ENCODE data around the gene SYAP1.
A peak's percentile ranks its signal among the peaks of the same experiment; 100 is the strongest.
"Not testable (repeated sequence)": the region's sequence is repeated elsewhere in the genome, so short reads cannot be mapped to it uniquely, and the experiment has no call there.

Gene SYAP1

GRCh38 chrX:16711219-16711811 is 8.1 kb upstream of the SYAP1 start:
- TF ChIP-seq CTCF (conservative IDR thresholded peaks at IDR 0.05; ENCODE audit: low read depth, low read length): no peak
- H3K4me3 ChIP-seq (ENCODE audit: low read length): peak overlapping the region; percentile 71
- no peak for DNase-seq (ENCODE audit: low read depth)

- no peak for DNase-seq (ENCODE audit: low read depth)
- no peak for TF ChIP-seq CTCF (conservative IDR thresholded peaks at IDR 0.05; ENCODE audit: low read depth, low read length)
- peak overlapping the region; percentile 71 for H3K4me3 ChIP-seq (ENCODE audit: low read length)
Measured at GRCh38 chrX:16711893-16712547, 7.4 kb upstream of the SYAP1 start.

GRCh38 chrX:16712548-16713155 is 6.8 kb upstream of the SYAP1 start, which contains the start of gene CTPS2:
TSS of gene CTPS2 (minus strand) at chrX:16712669. CDS start at chrX:16702902, 9,767 bp downstream.
- DNase-seq (ENCODE audit: low read depth): no peak
- peak within 1 kb of the TSS; percentile 71 for H3K4me3 ChIP-seq (ENCODE audit: low read length)
- TF ChIP-seq CTCF (conservative IDR thresholded peaks at IDR 0.05; ENCODE audit: low read depth, low read length): no peak

GRCh38 chrX:16714504-16714903 is 4.9 kb upstream of the SYAP1 start:
- no peak for TF ChIP-seq CTCF (conservative IDR thresholded peaks at IDR 0.05; ENCODE audit: low read depth, low read length)
- no peak for DNase-seq (ENCODE audit: low read depth)
- no peak overlapping the region for H3K4me3 ChIP-seq (ENCODE audit: low read length)

- not testable (repeated sequence) for H3K4me3 ChIP-seq (ENCODE audit: low read length); DNase-seq (ENCODE audit: low read depth)
Measured at GRCh38 chrX:16715638-16716037, 3.8 kb upstream of the SYAP1 start.

GRCh38 chrX:16716451-16716850 is 3.0 kb upstream of the SYAP1 start:
- DNase-seq (ENCODE audit: low read depth); H3K4me3 ChIP-seq (ENCODE audit: low read length): not testable (repeated sequence)

GRCh38 chrX:16718824-16719333 is 533 bp upstream of the SYAP1 start:
- DNase-seq (ENCODE audit: low read depth): no peak
- no peak for TF ChIP-seq CTCF (conservative IDR thresholded peaks at IDR 0.05; ENCODE audit: low read depth, low read length)
- peak overlapping the region; percentile 89 for H3K4me3 ChIP-seq (ENCODE audit: low read length)

GRCh38 chrX:16722481-16722880 is 3.1 kb downstream of the SYAP1 start:
- H3K4me3 ChIP-seq (ENCODE audit: low read length): no peak overlapping the region
- DNase-seq (ENCODE audit: low read depth): no peak
- TF ChIP-seq CTCF (conservative IDR thresholded peaks at IDR 0.05; ENCODE audit: low read depth, low read length): no peak
